ENCODE data around the gene PLEKHA4.

- TF ChIP-seq CTCF (IDR thresholded peaks at IDR 0.05) (no peak), EZH2 (IDR thresholded peaks at IDR 0.05; ENCODE audit: borderline replicate concordance, insufficient read depth, low read depth, low read length, poor library complexity, severe bottlenecking) (no peak)
These were observed 1.7 kb downstream of the PLEKHA4 start for GRCh38 chr19:48866692-48867091.
